LNCaP clone FGC (cell line): Measurements from ENCODE around the gene HEXIM1.

Experiments
- DNase-seq: peaks from one replicate; pipeline ENCODE4 v3.0.0-alpha.2; 2011; ENCODE audit warnings: low read depth
- H3K4me3 ChIP-seq: 2 replicates; pipeline ENCODE4 v1.5.1; 2011; ENCODE audit warnings: mild to moderate bottlenecking, low read depth, low read length, control low read depth
- CTCF ChIP-seq: IDR thresholded peaks from 2 replicates; pipeline ENCODE4 v1.5.1; 2012; ENCODE audit warnings: mild to moderate bottlenecking; ENCODE audit not compliant: control insufficient read depth, insufficient read depth; ENCODE audit errors: extremely low read depth

Gene HEXIM1

GRCh38 chr17:45164734-45165269 lies 16.5 kb downstream of the HEXIM1 start:
- TF ChIP-seq CTCF = no peak
- H3K4me3 ChIP-seq = no peak overlapping the region
- DNase-seq = no peak

- no peak overlapping the region for H3K4me3 ChIP-seq
- no peak for TF ChIP-seq CTCF
- DNase-seq = no peak
Observed at GRCh38 chr17:45168991-45169752, 20.9 kb downstream of the HEXIM1 start.

- TF ChIP-seq CTCF = no peak
- no peak overlapping the region for H3K4me3 ChIP-seq
- no peak for DNase-seq
Observed at GRCh38 chr17:45170280-45170930, 22.1 kb downstream of the HEXIM1 start.

- no peak for TF ChIP-seq CTCF
- H3K4me3 ChIP-seq = no peak overlapping the region
- DNase-seq = no peak
Observed at GRCh38 chr17:45170931-45171337, 22.7 kb downstream of the HEXIM1 start.

- no peak for DNase-seq
- no peak overlapping the region for H3K4me3 ChIP-seq
Observed at GRCh38 chr17:45171338-45172231, 23.3 kb downstream of the HEXIM1 start.

More at GRCh38 chr17:45171338-45172231, 23.3 kb downstream of the HEXIM1 start:
- TF ChIP-seq CTCF = no peak
